PC-9 (cell line): ENCODE results near the gene PTGDR2.

Source experiments
- EZH2 ChIP-seq: fragments of 200-600 bp; sonication (generic); IDR thresholded peaks from 2 replicates; pipeline ENCODE4 v1.8.0; 2017; ENCODE audit warnings: antibody characterized with exemption, low read depth
- TF ChIP-seq, protein P1 (sequence below): fragments of 200-600 bp; sonication (generic); conservative IDR thresholded peaks from 2 replicates; pipeline ENCODE4 v1.6.1; 2017; ENCODE audit warnings: mixed run types, antibody characterized with exemption, mild to moderate bottlenecking, moderate library complexity

GRCh38 chr11:60866911-60867870, 11.4 kb upstream of the PTGDR2 start, which contains the start of gene ZP1:
- TF ChIP-seq, protein P1, sequence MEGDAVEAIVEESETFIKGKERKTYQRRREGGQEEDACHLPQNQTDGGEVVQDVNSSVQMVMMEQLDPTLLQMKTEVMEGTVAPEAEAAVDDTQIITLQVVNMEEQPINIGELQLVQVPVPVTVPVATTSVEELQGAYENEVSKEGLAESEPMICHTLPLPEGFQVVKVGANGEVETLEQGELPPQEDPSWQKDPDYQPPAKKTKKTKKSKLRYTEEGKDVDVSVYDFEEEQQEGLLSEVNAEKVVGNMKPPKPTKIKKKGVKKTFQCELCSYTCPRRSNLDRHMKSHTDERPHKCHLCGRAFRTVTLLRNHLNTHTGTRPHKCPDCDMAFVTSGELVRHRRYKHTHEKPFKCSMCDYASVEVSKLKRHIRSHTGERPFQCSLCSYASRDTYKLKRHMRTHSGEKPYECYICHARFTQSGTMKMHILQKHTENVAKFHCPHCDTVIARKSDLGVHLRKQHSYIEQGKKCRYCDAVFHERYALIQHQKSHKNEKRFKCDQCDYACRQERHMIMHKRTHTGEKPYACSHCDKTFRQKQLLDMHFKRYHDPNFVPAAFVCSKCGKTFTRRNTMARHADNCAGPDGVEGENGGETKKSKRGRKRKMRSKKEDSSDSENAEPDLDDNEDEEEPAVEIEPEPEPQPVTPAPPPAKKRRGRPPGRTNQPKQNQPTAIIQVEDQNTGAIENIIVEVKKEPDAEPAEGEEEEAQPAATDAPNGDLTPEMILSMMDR: no peak
- TF ChIP-seq EZH2: no peak
